ENCODE data around the gene GLI1. TPM values are rescaled to one million over a fixed set of nuclear protein-coding genes. Genes with fewer than 3 reads are reported as not detected.

GLI1 gene
- total and polyA plus RNA-seq, 2 donors (not counting 1 experiment from before 2014, with no cell fraction given) = 0.40 to 2.0 TPM

DNA sequence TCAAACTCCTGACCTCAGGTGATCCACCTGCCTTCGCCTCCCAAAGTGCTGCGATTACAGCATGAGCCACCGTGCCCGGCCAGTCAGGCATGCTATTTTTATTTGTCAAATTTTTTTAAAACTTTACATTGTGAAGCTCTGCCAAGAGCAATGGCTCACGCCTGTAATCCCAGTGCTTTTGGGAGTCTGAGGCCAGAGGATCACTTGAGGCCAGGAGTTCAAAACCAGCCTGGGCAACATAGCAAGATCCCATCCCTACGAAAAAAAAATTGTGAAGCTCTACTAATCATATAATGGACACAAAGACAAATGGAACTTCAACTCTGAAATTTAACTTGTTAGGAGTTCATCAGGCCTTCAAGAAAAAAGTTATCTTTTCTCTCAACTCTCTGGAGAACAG, 30.6 kb upstream of the GLI1 start:
- H3K27ac ChIP-seq (ENCODE audit: insufficient read depth, low read length) = no peak overlapping the region
- H3K9me3 ChIP-seq (ENCODE audit: control insufficient read depth, insufficient read depth, low read depth, low read length) = no peaks in the 10 kb centered on the region
- H4K20me1 ChIP-seq (ENCODE audit: control insufficient read depth, extremely low read depth, insufficient read depth, low read length) = no peaks in the 10 kb centered on the region
- H2AFZ ChIP-seq (ENCODE audit: low read length) = no peak overlapping the region
- peaks cover 32% of the 10 kb centered on the region for H3K79me2 ChIP-seq (ENCODE audit: control insufficient read depth, insufficient read depth, low read length)
- TF ChIP-seq, protein P1, sequence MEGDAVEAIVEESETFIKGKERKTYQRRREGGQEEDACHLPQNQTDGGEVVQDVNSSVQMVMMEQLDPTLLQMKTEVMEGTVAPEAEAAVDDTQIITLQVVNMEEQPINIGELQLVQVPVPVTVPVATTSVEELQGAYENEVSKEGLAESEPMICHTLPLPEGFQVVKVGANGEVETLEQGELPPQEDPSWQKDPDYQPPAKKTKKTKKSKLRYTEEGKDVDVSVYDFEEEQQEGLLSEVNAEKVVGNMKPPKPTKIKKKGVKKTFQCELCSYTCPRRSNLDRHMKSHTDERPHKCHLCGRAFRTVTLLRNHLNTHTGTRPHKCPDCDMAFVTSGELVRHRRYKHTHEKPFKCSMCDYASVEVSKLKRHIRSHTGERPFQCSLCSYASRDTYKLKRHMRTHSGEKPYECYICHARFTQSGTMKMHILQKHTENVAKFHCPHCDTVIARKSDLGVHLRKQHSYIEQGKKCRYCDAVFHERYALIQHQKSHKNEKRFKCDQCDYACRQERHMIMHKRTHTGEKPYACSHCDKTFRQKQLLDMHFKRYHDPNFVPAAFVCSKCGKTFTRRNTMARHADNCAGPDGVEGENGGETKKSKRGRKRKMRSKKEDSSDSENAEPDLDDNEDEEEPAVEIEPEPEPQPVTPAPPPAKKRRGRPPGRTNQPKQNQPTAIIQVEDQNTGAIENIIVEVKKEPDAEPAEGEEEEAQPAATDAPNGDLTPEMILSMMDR (conservative IDR thresholded peaks at IDR 0.05 in 1 of 2, IDR thresholded peaks at IDR 0.05 in 1 of 2; ENCODE audit: low read depth in 1 of 2, low read length in 2 of 2) = no peak
- TF ChIP-seq EZH2 (IDR thresholded peaks at IDR 0.05; ENCODE audit: low read length, missing control alignments) = no peak
- no peaks in the 10 kb centered on the region for H3K27me3 ChIP-seq (ENCODE audit: control insufficient read depth, insufficient read depth, low read length)
- no peaks in the 10 kb centered on the region for H3K36me3 ChIP-seq (ENCODE audit: control insufficient read depth, insufficient read depth, low read length)
- no peak for DNase-seq (ENCODE audit: low read depth in 2 of 2)
- no peak overlapping the region for H3K9ac ChIP-seq (ENCODE audit: insufficient read depth, low read length)
- peak overlapping the region; percentile 80 for H3K4me2 ChIP-seq (ENCODE audit: extremely low read depth, insufficient read depth, low read length)
- no peak overlapping the region for H3K4me3 ChIP-seq (replicated peaks in 1 of 4; ENCODE audit: control extremely low read depth in 1 of 4, insufficient read depth in 1 of 4, low read depth in 3 of 4, low read length in 4 of 4)
- no peaks in the 10 kb centered on the region for H3K4me1 ChIP-seq (ENCODE audit: control insufficient read depth, extremely low read depth, insufficient read depth, low read length)

DNA sequence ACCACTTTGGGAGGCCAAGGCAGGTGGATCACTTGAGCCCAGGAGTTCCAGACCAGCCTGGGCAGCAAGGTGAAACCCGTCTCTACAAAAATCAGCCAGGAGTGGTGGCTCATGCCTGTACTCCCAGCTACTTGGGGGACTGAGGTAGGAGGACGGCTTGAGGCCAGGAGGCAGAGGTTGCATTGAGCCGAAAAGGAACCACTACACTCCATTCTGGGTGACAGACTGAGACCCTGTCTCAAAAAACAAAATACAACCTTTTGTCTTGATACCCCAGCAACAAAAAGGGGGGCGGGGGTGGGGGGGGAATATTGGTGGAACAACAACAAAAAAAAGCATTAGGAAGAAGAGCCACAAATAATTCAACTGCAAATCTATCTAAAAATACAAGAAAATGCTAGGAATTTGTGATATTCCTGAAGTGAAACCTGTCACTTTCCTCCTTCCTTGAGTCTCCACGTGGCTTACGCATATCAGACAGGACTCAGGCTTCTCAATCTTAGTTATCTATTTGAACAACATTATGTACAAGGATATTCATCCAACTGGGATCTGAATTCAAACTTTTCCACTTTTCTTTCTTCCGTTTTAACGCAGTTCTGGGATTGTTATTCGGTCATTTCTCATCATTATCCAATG, 30.0 kb upstream of the GLI1 start:
- Histone ChIP-seq H3K4me2 (ENCODE audit: extremely low read depth, insufficient read depth, low read length) (peak overlapping the region; percentile 80), H3K36me3 (ENCODE audit: control insufficient read depth, insufficient read depth, low read length) (no peaks in the 10 kb centered on the region), H4K20me1 (ENCODE audit: control insufficient read depth, extremely low read depth, insufficient read depth, low read length) (no peaks in the 10 kb centered on the region), H3K79me2 (ENCODE audit: control insufficient read depth, insufficient read depth, low read length) (peaks cover 29% of the 10 kb centered on the region), H3K27me3 (ENCODE audit: control insufficient read depth, insufficient read depth, low read length) (no peaks in the 10 kb centered on the region), H3K9ac (ENCODE audit: insufficient read depth, low read length) (peak overlapping the region; percentile 79), H3K27ac (ENCODE audit: insufficient read depth, low read length) (peak overlapping the region; percentile 86), H2AFZ (ENCODE audit: low read length) (peak overlapping the region; percentile 5), H3K4me1 (ENCODE audit: control insufficient read depth, extremely low read depth, insufficient read depth, low read length) (no peaks in the 10 kb centered on the region), H3K4me3 (replicated peaks in 1 of 4; ENCODE audit: control extremely low read depth in 1 of 4, insufficient read depth in 1 of 4, low read depth in 3 of 4, low read length in 4 of 4) (peak overlapping the region; percentile 67 to 94 (median 70)), H3K9me3 (ENCODE audit: control insufficient read depth, insufficient read depth, low read depth, low read length) (no peaks in the 10 kb centered on the region)
- TF ChIP-seq EZH2 (IDR thresholded peaks at IDR 0.05; ENCODE audit: low read length, missing control alignments) = no peak
- TF ChIP-seq, protein P1 (conservative IDR thresholded peaks at IDR 0.05 in 1 of 2, IDR thresholded peaks at IDR 0.05 in 1 of 2; ENCODE audit: low read depth in 1 of 2, low read length in 2 of 2) = no peak
- no peak for DNase-seq (ENCODE audit: low read depth in 2 of 2)

DNA sequence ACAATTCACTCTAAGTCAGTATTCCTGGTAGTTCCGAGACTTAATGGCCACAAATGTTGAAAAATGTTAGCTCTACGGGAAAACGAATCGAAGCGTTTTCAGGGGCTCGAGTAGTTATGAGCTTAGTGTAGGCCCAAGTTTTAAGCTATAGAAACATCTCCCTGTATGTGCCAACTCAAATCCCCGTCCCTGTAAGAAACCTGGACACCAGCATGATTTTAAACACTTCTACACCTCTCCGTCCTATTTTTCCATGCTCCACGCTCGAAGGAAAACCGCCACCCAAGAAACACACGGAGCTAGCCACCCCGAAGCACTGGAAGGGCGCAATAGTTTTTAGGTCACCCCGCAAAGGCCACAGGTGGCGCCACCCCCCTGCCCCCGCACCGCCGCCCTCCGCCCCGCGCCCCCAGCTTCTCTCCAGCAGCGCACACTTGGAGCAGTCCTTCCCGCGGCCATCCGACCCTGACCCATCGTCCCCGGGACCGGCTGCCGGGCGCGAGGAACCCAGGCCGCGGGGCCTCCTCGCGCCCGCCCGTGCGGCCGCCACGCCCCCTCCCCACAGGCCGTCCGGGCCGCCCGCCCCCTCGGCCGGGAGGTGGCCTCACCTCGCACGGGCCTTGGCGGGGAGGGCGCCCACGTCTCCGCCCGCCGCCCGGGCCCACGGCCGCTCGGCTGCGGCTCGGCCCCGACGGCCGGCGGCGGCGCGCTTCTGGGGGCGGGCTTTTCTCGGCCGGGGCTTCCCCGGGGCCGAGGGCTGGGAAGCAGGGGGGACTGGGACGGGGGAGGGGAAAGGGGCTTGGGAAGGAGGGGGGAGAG, 29.3 kb upstream of the GLI1 start:
- no peak for TF ChIP-seq EZH2 (IDR thresholded peaks at IDR 0.05; ENCODE audit: low read length, missing control alignments)
- TF ChIP-seq, protein P1 (conservative IDR thresholded peaks at IDR 0.05 in 1 of 2, IDR thresholded peaks at IDR 0.05 in 1 of 2; ENCODE audit: low read depth in 1 of 2, low read length in 2 of 2) = no peak
- Histone ChIP-seq H3K36me3 (ENCODE audit: control insufficient read depth, insufficient read depth, low read length) (no peaks in the 10 kb centered on the region), H3K9me3 (ENCODE audit: control insufficient read depth, insufficient read depth, low read depth, low read length) (no peaks in the 10 kb centered on the region), H3K27ac (ENCODE audit: insufficient read depth, low read length) (peak overlapping the region; percentile 86), H3K4me2 (ENCODE audit: extremely low read depth, insufficient read depth, low read length) (peak overlapping the region; percentile 80), H3K27me3 (ENCODE audit: control insufficient read depth, insufficient read depth, low read length) (no peaks in the 10 kb centered on the region), H4K20me1 (ENCODE audit: control insufficient read depth, extremely low read depth, insufficient read depth, low read length) (no peaks in the 10 kb centered on the region), H3K9ac (ENCODE audit: insufficient read depth, low read length) (peak overlapping the region; percentile 79), H2AFZ (ENCODE audit: low read length) (peak overlapping the region; percentile 5), H3K79me2 (ENCODE audit: control insufficient read depth, insufficient read depth, low read length) (peaks cover 27% of the 10 kb centered on the region), H3K4me1 (ENCODE audit: control insufficient read depth, extremely low read depth, insufficient read depth, low read length) (no peaks in the 10 kb centered on the region), H3K4me3 (replicated peaks in 1 of 4; ENCODE audit: control extremely low read depth in 1 of 4, insufficient read depth in 1 of 4, low read depth in 3 of 4, low read length in 4 of 4) (peak overlapping the region; percentile 70 to 94 (median 72))
- DNase-seq (ENCODE audit: low read depth in 2 of 2) = peak; percentile 37 to 44

Measured in fibroblast of lung (primary cell).